Epithelial cell of prostate (primary cell): ENCODE results near the gene TMBIM6.
"Not testable (repeated sequence)": the region's sequence is repeated elsewhere in the genome, so short reads cannot be mapped to it uniquely, and the experiment has no call there.

Source experiments
- DNase-seq: peaks from one replicate; pipeline ENCODE4 v3.0.0-alpha.2; 2011; ENCODE audit warnings: low read depth, low spot score
- H3K27ac ChIP-seq: fragments of 450-650 bp; 2 replicates; pipeline ENCODE4 v1.5.1; 2017; ENCODE audit warnings: mild to moderate bottlenecking

The TMBIM6 gene

DNA sequence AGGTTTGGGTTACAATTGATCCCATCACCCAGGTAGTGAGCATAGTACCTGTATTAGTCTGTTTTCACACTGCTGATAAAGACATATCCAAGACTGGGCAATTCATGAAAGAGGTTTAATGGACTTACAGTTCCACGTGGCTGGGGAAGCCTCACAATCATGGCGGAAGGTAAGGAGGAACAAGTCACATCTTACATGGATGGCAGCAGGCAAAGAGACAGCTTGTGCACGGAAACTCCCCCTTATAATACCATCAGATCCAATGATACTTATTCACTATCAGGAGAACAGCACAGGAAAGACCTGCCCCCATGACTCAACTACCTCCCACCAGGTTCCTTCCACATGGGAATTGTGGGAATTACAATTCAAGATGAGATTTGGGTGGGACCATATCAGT lies 20.0 kb upstream of the TMBIM6 start:
- DNase-seq, H3K27ac ChIP-seq: not testable (repeated sequence)

DNA sequence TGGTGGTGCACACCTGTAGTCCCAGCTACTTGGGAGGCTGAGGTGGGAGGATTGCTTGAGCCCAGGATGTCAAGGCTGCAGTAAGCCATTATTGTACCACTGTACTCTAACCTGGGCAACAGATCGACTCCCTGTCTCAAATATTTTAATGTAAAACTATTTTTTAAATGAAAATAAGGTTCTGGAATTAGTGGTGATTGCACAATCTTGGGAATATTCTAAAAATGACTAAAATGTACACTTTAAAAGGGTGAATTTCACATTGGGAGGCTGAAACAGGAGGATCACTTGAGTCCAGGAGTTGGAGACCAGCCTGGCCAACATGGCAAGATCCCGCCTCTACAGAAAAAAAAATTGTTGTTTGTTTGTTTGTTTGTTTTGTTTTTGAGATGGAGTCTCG lies 12.9 kb upstream of the TMBIM6 start:
- no peak for DNase-seq

DNA sequence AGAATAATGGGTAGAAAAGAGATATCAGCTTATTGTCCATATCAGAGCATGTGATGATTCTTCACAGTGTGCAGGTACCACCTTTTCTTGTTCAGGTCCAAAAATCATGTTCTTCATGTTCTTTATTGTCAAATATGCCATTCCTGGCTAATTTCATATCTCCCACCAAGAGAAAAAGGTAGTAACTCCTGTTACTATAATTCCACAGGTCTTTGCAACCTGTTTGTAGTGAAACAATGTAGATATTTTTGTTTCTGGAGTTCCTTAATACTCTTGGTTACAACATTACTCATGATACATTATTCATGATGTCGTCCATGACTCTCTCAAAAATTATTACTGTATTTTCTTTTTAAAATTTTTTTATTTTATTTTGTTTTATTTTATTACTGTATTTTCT lies 11.3 kb upstream of the TMBIM6 start:
- no peak for DNase-seq

More for the DNA sequence above, 12.9 kb upstream of the TMBIM6 start:
- H3K27ac ChIP-seq = no peak overlapping the region

DNA sequence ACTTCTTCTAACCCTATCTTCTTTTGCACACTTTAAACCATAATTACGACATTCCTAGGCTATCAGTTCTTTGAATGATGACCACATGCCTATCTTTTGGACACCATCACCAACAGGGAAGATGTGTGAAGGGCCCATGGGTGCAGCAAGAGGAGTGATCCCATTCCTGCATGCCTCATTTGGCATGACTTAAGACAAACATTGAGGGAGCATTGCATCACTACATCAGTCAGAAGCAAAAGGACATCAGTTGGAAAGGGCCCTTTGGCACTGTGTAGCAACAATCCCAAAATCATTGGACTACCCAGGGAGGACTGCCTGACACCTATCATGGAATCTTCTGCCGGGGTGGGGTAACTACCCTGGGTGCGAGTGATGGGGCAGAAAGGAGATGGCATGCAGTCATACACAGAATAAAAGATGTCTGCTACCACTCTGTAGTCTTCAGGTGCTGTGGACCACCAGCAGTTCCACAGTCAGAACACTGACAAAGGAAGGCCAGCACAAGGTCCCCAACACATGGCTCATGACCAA lies 10.7 kb upstream of the TMBIM6 start:
- peak; percentile 20 for DNase-seq

More for the DNA sequence above, 11.3 kb upstream of the TMBIM6 start:
- H3K27ac ChIP-seq = no peak overlapping the region

DNA sequence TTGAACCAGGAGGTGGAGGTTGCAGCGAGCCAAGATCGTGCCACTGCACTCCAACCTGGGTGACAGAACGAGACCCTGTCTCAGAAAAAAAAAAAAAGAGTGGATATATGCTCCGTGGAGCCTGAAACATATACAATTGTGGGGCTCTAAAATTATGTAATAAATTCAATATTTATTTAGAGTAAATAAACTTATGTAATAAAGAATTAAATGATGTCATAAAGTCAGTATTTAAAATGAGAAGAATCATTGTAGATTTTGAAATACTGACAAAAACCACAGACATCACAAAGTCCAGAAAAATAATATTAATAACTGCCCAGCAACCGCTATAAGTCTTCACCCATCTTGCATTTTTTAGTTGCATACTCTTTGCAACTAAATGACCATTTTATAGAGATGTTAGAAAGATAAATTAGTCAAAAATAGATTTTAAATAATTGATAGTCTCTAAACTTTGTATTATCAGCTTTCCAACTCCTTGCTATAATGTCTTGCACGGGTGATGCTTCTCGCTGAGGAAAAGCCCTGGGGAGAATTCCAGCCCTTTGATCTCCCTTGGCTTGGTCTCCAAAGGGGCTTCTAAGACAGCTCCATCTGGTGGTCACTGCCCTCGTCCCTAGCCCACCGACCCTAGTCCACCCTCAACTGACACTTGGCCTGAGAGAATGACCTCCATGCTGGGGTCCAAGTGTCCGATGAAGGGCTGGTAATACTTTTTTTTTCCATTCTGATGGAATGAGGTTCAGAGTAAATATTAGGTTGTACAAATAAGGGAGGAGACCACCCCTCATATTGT lies 7.9 kb upstream of the TMBIM6 start:
- DNase-seq = no peak
- H3K27ac ChIP-seq = no peak overlapping the region

More for the DNA sequence above, 10.7 kb upstream of the TMBIM6 start:
- no peak overlapping the region for H3K27ac ChIP-seq

DNA sequence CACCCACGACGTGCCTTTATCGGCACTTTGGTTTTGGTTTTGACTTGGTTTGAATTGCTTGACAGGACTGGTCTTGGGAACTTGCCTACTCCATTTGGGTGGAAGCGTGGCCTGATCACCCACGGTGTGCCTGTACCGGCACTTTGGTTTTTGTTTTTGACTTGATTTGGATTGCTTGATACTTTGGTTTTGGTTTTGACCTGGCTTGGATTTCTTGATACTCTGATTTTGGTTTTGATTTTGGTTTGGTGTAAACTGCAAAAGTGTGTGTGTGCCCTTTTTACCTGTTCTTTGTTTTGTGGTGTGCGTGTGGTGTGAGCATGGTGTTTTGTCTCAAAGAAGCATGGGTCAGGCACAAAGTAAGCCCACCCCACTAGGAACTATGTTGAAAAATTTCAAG lies 6.5 kb upstream of the TMBIM6 start:
- not testable (repeated sequence) for H3K27ac ChIP-seq, DNase-seq

DNA sequence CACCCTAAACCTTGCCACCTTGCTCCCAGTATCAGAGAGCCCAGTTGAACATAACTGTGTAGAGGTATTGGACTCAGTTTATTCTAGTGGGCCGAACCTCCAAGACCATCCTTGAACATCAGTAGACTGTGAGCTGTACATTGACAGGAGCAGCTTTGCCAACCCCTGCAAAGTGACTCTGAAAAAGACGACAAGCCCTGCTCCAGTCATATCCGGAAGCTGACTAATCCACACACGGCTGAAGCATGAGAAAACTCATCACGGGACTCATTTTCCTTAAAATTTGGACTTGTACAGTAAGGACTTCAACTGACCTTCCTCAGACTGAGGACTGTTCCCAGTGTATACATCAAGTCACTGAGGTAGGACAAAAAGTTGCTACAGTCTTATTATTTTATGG lies 2.6 kb upstream of the TMBIM6 start:
- peak overlapping the region; percentile 65 for H3K27ac ChIP-seq
- DNase-seq = not testable (repeated sequence)

DNA sequence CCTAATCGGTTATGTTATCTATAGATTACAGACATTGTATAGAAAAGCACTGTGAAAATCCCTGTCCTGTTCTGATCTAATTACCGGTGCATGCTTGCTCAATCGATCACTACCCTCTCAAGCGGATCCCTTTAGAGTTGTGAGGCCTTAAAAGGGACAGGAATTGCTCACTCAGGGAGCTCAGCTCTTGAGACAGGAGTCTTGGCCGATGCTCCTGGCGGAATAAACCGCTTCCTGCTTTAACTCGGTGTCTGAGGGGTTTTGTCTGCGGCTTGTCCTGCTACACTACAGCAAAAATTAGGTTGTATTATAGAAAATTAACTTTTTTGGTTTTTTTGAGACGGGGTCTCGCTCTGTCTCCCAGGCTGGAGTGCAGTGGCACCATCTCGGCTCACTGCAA lies 1.1 kb upstream of the TMBIM6 start:
- H3K27ac ChIP-seq, DNase-seq: not testable (repeated sequence)

DNA sequence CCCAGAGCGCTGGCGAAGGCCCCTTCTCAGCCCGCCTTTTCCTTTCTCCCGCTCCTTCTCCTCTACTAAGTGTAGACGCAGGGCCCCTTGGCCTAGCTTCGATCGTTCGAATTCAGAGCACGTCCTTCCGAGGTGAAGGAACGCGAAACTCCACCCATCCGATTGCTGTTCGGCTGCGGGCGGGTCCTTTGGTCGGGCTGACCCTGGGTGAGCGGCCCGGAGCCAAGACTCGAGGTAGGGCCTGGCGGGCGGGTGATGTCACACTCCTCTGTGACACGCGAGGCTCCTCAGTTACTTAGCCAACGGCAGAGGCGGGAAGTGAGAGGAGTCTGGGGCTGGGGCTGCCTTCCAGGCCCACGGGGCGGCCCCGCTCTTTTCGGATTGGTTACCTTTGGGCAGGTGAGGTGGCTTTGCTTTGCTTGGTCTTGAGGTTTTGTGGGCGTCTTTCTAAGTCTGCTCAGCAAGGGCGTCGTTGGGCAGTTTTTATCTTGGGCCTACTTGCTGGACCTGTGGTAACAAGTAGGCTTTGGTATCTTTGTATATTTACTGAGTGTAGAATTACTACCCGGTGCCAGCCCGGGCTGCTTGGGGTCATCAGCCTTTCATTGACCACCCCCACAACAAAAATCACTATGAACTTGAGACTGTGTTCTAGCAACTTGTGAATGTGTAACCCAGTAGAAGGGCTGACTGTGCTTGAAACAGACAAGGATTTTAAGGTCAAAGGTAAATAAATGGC lies 694 bp downstream of the TMBIM6 start:
- H3K27ac ChIP-seq = peak overlapping the region; percentile 97
- peak; percentile 77 for DNase-seq

DNA sequence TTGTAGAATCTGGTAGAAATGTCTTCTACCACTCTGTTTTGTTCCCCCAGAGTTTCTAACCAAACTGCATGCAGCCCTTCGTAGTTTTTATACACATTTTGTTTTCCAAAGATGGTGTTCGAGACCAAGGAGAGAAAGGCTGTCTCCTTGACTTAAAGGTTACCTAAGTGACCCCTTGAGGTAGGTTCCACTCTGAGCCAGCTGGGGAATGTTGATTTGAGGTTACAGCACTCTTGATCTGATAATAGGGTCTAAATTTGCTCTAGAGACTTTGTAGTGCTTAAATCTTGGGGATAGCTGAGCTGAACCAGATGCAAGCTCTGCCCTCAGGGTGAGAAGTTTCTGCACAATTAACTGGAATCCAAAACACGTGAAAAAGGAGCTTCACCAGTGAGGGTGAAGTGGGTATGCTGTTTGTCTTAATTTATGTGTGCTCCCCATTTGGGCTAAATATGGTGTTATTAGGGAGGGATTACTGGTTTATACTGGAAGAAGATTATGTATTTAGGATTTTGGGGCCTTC lies 3.1 kb downstream of the TMBIM6 start:
- no peak overlapping the region for H3K27ac ChIP-seq
- no peak for DNase-seq

DNA sequence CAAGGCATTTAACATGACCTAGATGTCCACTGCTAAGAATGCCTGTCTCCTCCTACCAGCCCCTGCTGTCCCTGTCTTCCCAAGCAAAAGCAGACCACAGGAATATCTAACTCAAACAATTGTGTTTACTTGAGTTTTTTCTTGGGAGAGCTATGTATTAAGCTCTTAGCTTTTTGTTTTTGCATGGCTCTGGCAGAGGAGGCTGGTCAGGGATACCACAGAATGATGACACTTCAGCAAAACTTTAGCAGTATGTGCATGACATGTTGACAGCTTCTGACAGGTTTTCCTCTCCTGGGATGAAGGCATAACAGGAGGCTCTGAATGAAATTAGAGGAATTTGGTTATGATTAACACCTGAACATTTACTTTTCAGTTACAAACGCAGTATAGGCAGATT lies 6.9 kb downstream of the TMBIM6 start:
- DNase-seq = no peak
- H3K27ac ChIP-seq = peak overlapping the region; percentile 94

DNA sequence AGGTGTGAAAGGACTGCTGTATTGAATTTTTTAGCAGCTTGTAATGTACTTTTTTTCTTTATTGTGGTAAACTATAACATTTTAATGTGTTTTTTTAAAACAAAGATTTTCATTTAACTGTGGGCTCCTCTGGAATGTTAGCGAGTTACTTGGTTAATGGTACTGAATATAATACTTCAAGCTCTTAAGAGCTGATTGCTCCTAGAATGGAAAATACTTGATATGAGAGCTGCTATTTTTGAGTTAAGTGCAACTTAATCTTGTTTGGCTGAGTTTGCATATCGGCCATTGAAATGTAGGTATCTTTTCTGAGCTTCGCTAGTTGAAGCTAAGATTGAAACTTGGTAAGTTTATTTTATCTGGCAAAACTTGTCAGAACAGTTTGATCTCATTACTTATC lies 7.4 kb downstream of the TMBIM6 start:
- peak overlapping the region; percentile 94 for H3K27ac ChIP-seq
- DNase-seq = no peak

DNA sequence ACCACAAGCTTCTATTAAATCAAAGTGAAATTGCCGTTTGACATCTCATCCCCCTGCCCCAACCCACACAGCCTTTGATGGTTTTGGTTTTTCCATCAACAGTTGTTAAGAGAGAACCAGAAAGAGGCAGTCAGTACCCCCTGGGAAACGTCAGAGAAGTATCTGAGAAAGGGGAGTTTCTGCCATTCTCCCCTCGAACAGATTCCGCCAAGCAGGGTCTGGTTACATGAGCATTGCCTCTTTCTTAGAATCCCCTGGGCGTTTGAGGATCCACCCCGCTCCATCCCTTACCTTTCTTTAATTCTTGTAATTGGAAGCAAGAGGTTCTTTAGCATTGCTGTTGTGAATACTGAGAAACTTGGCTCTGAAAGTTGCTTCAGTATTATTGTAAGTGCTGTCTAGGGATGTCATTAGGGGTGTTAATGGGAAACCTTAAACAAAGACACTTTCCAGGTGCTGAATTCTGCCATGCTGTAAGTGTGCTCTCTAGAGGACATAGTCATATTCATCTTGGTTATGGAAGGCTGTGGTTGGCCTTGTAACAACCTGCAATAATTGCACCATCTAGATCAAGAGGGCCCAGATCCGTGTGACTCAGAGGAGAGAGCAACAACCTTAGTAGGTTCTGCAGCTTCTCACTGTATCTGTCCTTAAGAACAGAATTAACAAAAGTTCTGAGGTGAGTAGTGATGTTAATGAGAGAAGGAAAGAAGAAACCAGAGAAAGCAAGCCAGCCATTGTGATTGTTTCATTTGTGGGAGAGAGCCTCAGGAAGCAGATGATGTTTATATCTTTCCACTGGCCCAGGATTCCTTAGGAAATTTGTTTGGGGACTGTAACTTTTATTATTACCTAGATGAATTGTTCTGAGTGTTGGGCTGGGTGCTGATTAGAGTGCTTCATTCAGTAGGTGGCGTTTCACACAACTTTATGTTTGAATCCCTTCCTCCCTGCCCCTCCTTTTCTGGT lies 9.0 kb downstream of the TMBIM6 start:
- DNase-seq = peak; percentile 66

DNA sequence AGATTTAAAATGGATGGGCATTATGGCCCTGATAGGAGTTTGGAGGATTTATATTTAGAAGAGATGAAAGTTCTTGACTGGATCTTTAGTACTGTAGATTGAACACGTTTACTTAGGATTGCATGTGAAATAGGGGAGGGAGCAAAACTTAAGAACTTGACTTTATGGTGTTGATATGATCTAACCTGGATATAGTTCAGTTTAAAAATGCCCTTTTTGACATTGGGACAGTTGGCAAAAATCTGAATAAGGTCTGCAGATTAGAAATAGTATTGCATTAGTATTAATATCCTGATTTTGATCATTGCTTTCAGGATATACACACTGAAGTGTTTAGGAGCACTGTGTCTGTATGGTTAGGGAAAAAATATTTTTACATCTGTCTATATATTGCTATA lies 9.6 kb downstream of the TMBIM6 start:
- no peak for DNase-seq
- peak overlapping the region; percentile 94 for H3K27ac ChIP-seq

More for the DNA sequence above, 9.0 kb downstream of the TMBIM6 start:
- H3K27ac ChIP-seq = peak overlapping the region; percentile 94

DNA sequence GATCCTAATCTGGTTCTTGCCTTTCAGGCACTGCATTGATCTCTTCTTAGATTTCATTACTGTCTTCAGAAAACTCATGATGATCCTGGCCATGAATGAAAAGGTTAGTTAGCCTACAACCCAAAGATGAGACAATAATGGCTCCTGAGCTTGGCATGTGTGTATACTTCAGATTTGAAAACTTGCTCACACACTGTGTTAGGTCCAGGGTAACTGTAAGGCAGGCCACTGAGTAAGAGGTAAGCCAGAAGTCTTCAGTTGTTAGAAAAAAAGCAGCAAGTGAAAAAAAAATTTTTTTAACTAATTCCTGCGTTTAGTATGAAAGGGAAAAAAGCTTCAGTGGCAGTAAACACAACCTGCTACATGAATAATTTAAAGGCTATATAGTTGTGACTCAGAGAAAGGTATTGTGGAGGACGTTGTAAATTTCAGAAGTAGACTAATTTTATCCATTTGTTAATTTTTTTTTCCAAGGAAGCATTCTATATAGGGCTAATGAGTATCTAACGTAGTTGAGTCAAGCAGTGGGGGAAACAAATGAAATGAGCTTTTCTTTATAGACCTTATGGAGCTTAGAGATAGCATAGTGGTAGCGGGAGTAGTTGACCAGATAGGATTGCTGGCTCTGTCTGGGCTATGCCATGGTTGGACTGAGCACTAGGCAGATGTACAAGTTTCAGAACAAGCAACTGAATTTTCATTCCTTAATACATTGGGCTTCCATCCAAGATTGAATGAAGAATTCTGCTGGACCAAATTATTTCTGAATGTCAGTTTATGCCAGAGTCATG lies 20.5 kb downstream of the TMBIM6 start:
- H3K27ac ChIP-seq = no peak overlapping the region
- no peak for DNase-seq

DNA sequence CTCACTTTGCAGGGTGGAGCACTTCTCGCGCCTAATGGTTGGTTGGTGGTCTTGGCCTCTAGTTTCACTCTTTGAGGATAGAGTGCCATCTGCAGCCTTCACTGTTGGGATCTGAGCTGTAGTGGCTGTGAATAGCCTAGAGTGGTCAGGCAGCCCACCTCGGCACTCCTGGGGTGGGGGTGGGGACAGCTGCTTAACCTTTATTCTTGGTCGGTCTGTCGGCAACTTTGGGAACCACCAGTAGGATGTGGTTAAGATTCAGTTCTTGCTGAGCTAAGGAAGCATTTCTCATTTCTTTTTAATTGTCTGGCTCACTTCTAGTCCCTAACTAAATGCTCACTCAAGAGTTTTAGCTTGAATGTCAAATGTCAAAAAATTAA lies 21.1 kb downstream of the TMBIM6 start:
- H3K27ac ChIP-seq = no peak overlapping the region
- DNase-seq = no peak

DNA sequence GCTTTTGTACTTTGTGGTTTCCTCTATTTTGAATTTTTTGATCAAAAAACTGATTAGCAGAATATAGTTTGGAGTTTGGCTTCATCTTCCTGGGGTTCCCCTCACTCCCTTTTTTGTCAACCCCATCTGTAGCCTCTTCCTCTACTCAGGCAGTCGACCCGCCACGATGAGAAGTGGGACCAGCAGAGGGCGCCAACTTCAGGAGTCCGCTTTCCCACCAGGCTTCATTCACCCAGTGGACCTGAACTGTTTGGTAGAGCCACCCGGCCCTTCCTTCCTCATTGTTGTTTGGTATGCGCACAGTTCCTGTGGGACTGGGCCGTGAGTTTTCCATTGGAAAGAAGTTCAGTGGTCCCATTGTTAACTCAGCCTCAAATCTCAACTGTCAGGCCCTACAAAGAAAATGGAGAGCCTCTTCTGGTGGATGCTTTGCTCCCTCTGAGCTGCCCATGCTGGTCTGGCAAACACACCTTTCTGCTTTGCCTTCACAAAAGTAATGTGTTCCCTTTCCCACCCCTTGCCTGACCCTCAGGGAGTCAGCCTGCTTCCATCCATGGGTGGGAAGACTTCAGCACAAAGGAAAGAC lies 21.7 kb downstream of the TMBIM6 start:
- no peak for DNase-seq
- H3K27ac ChIP-seq = no peak overlapping the region

DNA sequence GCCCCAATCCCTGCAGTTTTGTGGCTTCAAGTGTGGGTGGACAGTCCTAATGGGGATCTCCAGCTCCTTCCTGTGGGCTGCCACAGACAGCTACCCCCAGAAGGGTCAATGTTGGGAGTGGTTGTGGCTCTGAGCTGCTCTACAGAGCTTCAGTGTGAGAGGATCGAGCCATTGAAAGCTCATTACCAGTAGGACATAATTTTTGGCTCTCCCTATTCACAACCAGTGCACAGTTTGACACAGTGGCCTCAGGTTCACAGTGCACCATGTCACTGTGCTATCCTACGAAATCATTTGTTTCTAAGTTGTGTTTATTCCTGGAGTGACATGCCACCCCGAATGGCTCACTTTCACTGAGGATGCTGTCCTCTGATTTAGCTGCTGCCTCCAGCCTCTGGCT lies 22.8 kb downstream of the TMBIM6 start:
- no peak overlapping the region for H3K27ac ChIP-seq

DNA sequence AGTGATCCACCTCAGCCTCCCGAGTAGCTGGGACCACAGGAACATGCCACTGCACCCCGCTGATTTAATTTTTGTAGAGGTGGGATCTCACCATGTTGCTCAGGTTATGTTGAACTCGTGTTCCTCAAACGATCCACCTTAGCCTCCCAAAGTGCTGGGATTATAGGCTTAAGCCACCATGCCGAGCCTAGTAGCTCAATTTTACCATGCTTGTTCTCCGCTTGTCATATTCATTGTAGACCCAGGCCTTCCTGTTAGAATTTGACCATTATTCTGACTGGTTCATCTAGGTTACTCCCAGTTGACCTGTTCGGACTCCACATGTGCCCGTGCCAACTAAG lies 24.7 kb downstream of the TMBIM6 start:
- H3K27ac ChIP-seq = no peak overlapping the region
- DNase-seq = no peak

More for the DNA sequence above, 22.8 kb downstream of the TMBIM6 start:
- DNase-seq = no peak
